Hematopoietic multipotent progenitor cell treated with erythropoietin and hydrocortisone succinate and interleukin-3 and kit ligand, for 17 days (in vitro differentiated cells): ENCODE results near the gene BLOC1S1.

Experiments used
- DNase-seq: peaks from one replicate; pipeline ENCODE4 v3.0.0-alpha.2; 2015; ENCODE audit warnings: low spot score

The BLOC1S1 gene

GRCh38 chr12:55694651-55695050 lies 21.2 kb upstream of the BLOC1S1 start:
- no peak for DNase-seq

DNA sequence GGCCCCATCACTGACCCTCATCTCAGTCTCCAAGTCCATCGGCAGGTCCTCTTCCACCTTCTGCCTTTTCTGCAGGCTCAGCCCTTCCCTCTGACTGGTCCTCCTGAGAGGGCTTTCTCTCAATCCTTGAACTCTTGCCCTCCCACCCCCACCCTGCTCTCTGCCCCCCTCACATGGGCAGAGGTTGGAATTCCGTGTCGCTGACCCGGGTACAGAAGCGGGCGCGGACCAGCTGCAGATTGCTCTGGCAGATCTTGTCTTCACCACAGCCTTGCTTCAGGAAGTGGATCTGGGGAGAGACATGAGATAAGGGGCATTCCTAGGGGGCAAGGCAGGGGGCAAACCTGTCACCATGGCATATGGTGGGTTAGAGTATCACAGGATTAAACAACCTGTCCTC lies 20.5 kb upstream of the BLOC1S1 start:
- no peak for DNase-seq

DNA sequence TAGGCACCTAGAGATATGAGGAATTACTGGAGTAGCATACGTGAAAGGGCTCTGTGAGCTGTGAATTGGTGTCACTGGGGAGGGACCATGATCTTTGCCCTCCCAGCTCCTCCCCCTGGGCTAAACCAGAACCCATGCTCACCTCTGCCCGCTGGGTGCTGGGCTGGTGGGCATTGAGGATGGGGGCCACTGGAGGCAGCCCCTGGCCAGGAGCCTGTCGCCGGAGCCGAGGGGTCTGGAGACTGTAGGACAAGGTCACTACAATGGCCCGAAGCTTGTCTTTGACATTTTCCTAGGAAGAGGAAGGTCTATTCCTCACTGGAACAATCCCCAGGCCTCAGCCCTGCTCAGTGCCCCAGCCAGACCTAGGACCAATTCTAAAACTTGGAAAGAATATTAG lies 19.7 kb upstream of the BLOC1S1 start:
- DNase-seq, result no peak

DNA sequence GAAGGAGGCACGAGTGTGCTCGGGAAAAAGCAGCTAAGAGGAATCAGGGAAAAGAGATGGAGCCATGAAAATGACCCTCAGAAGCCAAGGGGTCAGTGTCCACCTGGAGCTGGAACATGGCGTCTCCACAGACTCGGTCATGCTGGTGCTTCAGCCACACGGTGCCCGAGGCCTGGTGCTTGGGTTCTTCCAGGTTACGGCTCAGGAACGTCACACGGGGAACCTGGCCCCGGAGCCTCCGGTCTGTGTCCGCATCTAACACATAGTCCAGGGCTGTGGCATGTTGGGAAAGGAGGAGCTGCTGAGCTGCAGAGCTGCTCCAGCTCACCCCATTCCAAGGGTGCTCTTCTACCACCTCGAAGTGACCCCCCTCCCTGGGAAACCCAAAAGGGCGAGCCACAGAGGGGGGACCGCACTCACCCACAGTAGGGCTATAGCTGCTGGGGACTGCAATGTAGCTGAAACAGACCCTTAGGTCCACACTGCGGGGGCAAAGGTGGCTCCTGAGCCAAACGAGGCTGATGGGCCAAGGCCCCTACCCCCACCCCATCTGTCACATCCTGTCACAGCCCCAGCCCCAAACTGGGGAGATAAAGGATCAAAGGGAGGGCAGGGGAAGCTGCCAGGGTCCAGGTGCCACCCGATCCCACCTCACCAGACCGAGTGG lies 18.9 kb upstream of the BLOC1S1 start:
- DNase-seq, result no peak

- DNase-seq, result no peak
Observed at GRCh38 chr12:55697686-55698085, 18.2 kb upstream of the BLOC1S1 start.

DNA sequence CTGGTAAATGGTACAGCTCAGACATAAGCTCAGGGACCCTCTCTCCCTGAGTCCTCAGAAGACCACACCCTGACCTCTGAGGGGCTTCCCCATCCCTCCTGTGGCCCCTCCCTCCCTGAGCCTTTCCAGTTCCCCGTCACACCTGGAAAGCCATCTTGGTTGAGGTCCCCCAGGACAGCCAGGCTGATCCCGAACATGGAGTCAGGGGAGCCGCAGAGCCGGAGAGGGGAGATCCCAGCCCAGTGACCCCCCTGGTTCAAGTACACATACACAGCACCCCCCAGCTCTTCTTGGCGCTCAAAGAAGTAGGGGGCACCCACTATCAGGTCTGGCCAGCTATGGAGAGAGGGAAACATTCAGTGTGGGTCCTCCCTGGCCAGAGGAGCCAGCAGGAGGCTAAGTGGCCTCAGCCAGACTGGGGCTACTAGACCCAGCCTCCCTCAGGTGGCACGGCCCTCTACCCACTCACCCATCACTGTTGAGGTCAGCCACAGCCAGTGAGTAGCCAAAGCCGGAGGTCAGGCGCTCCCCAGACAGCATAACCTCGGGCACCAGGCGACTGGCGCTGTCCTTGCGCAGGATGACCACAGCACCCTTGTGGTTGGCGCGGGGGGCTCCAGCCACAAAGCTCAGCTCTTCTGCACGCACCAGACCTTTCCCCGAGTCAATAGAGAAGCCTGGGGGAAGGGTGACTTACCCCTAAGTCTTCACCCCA lies 17.4 kb upstream of the BLOC1S1 start:
- DNase-seq, result no peak

DNA sequence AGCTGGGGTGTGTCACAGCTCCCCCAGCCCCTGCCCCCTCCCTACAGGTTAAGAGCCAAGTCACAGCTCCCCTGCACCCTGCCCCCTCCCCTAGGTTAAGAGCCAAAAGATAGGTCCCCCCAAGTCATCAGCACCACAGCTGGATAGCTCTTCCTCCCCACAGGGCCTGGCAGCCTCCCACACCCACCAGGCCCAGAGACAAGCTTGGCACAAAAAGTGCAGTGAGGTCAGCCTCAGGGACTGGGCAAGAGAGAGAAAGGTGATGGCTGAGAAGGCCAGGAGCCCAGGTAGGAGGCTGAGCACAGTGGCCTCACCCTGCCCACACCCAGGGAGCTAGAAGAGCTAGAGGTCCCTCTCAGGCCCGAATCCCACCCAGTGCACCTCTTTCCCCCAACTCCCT lies 16.9 kb upstream of the BLOC1S1 start:
- no peak for DNase-seq

- DNase-seq, result no peak
Observed at GRCh38 chr12:55699471-55700055, 16.3 kb upstream of the BLOC1S1 start.

- DNase-seq, result no peak
Observed at GRCh38 chr12:55700255-55701018, 15.4 kb upstream of the BLOC1S1 start.

DNA sequence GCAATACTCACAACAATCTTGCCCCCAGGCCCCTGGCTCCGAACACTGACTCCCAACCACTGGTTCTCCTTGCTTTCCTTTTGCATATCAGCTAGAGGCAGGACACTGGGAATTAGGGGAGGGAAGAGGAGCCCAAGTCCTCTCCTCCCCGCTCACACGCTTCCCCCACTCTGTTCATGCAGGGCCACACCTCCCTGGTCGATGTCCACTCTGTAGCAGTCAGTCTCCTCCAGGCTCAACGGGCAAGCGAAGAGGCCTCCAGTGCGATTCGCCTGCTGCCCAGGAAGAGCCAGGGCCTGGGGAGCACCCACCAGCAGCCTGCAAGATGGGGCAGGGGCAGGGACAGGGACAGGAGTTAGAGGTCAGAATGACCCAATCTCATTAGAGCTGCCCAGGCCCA lies 13.0 kb upstream of the BLOC1S1 start:
- DNase-seq, result no peak

- no peak for DNase-seq
Observed at GRCh38 chr12:55703288-55703687, 12.6 kb upstream of the BLOC1S1 start.

GRCh38 chr12:55703901-55704761 lies 11.7 kb upstream of the BLOC1S1 start:
- no peak for DNase-seq

DNA sequence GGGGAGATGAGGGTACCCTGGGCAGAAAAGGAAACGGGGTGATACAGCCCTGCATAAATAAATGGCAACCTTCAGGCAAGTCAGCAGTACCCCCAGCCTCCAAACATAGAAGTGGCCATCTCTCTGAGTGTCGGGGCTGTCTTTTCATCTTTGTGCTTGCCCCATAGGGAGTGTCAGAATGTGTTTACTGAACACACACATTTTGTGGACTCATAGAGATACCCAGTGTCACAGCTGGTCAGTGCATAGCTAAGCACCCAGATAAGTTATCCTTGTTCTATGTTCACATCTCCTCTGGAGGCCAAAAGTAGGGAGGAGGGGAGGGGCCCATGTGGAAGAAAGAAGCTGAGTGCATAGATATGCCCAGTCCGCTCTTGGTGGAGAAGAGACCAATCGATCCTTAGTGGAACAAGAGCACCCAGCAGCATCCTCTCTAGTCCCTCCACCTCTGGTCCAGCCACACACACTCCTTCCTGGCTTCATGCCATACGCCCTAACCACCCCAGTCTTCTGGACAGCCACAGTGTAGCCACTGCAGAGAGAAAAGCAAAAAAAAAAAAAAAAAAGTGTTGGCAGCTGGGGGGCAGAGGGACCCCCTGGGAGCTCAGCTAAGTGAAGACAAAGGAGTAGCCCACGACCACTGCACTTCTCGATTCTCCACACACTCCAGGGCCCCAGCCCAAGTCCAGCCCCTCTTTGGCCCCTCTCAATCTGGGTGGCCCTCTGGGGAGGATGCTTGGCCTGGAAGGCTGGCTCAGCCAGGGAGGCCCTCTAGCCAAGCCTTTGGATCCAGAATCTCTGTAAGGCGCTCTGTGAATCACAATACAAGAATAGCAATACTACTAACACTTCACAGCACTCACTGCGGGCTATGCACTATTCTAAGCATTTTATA lies 10.8 kb upstream of the BLOC1S1 start:
- DNase-seq, result no peak

DNA sequence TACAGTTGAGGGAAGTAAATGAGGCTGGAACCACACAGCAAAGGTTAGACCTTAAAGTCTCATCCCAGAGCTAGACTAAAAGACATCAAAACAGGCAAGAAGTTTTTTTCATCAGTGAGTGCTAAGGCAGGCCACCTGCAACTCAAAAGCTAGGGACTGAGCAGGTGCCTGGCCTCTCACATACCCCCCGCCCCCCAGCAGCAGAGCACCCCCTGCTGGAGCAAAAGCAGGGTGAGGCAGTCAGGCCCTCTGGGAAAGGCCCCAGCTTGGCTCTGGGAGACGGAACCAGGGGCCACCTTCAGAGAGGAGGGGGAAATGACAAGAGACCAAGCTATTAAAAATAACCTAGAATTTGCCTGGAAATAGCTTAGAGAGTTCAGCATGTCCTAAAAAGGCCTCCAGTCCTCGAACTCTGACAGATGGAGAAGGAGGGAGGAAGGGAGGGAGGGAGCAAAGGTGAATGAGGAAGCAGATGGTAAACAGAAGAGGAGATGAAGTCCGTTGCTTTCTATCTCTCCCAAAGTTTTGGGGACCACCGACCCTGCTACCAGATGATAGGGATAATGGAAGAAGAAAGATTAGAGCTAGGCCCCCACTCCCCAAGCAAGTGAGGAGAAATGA lies 10.0 kb upstream of the BLOC1S1 start:
- DNase-seq, result no peak

- no peak for DNase-seq
Observed at GRCh38 chr12:55706568-55707218, 9.2 kb upstream of the BLOC1S1 start.

DNA sequence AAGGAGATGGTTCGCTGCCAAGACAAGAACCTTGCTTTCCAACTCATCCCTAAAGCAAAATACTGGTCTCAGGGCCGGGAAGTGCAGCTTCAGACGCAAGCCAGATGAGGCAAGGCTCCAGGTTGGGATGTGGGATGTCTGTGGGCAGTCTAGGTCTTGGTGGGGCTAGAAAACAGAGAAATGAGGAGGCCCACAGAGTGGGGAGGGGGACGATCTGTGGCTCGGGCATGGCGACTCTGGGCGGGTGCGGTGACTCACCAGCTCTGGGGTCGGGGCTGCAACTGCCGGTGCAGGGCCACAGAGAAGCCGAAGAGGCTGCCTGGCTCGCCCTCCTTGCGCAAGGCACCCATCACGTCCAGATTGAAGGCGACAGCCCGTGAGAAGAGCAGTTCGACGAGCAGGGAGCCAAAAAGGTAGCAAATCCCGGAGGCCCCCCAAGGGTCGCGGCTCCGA lies 8.6 kb upstream of the BLOC1S1 start:
- no peak for DNase-seq

DNA sequence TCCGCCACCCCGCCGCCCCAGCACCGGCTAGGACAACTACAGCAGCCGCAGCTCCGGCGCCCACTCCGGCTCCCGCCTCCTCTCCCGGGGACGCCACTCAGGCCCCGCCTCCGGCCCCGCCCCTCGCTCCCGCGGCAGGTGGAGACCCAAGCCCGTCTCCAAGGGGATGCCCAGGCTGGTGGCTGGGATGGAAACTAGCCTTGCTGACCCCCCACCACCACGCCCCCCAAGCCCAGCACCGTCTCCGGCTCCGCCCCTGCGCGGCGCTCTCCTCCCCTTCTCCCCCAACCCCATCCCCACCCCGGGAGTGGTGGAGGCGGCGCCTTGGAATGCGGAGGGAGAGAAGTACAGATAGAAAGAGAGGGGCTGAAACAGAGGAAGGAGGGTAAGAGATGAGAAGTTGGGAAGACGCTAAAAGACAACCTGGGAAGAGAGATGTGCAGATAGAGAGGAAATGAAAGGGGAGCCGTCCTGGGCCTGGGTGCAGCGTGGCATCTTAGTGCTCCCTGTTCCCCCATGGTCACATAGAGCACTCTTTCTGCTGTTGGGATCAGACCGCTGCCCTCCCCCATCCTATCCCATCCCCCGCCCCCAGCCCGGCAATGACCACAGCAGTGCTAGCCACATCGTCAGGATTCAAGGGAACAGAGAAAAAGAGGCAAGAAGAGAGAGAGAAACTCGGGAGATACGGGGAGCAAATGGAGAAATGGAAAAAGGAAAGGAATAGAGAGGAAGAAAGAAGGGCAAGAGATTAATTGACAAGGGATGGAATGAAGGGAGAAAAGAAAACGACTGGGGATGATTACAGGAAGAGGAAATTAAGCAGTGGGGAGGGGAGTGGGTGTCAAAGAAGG lies 7.8 kb upstream of the BLOC1S1 start, which contains the start of gene ITGA7:
ITGA7 (minus strand) TSS at position 64 of the 854 bp plus-strand sequence. CDS start 222 bp downstream, outside the sequence.
- DNase-seq, result no peak

GRCh38 chr12:55708695-55709233 lies 7.1 kb upstream of the BLOC1S1 start:
- no peak for DNase-seq
